Fibroblast of skin of scalp (primary cell): Measurements from ENCODE around the gene MFSD6L.

Experiments used
- DNase-seq: peaks from one replicate; pipeline ENCODE4 v3.0.0-alpha.2; 2013

MFSD6L gene

GRCh38 chr17:8792646-8793045 is 6.5 kb downstream of the MFSD6L start:
- no peak for DNase-seq

DNA sequence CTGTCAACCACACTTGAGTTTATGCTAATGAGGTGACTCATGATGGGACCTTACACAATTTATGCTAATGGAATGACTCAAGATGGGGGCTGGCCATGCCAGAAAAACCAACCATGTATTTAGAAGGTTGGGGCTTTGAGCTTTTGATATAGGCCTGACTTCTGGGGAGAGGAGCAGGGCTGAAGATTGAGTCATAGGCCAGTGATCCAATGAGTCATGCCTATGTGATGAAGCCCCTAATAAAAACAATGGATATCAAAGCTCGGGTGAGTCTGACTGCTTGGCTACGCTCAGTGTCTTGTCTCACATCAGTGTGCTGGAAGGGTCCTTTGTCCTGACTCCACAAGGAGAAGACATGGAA is 7.3 kb downstream of the MFSD6L start:
- peak; percentile 90 for DNase-seq

DNA sequence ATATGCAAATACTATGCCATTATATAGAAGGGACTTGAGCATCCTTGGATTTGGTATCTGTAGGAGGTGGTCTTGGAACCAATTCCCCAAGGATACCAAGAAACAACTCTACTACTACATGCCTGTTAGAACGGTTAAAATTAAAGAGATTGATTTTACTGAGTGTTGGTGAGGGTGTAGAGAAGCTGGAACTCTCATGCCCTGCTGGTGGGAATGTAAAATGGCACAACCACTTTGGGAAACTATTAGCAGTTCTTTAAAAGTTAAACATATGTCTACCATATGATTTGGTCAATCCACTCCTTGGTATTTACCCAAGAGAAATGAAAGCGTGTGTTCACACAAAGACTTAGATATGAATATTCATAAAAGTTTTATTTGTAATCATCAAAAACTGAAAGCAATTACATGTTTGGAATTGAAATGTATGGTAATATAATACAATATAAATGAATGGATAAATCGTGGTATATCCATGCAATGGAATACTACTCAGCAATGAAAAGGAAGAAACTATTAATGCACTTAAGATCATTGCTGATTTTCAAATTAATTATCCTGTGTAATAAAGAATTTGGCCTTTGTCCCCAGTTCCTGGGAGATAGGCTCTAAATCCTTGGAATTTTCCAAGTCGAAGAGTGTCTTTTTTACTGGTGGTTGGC is 7.8 kb downstream of the MFSD6L start:
- DNase-seq: no peak

DNA sequence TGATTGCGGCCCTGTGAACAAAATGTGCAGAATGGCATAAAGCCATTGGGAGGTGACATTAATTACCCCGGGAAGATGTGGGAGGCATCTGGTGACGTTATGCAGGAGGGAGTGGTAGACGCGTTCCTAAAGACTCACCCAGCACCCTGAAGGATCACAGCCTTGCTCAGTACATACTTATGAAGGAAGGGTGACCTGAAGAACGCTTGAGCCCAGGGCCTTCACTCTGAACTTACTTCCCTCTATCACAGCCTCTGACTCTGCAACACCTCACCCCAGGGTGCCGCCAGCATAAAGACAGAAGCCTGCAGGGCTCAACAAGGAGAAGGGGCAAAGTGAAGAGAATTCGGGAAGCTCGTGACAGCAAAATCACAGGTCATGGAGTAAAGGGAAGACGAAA is 9.4 kb downstream of the MFSD6L start:
- no peak for DNase-seq

DNA sequence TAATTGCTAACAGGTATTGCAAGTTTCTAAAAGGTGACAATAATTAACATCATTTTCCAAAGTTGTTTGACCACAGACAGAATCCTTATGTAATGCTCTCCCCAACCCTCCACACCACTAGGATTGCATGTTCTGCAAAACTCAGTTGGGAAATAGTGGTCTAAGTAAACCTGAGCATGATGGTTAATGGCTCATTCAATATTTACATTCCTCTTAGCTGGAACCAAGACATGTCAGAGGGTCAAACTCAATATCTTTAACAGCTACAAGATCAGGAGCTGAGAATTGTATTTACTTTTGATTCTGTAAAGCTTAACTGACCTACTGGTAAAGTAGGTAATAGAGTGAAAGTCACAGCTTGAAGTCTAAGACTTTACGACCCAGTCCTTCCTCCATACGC is 10.2 kb downstream of the MFSD6L start:
- no peak for DNase-seq

- peak; percentile 62 for DNase-seq
Observed at GRCh38 chr17:8785547-8786413, 13.4 kb downstream of the MFSD6L start.

DNA sequence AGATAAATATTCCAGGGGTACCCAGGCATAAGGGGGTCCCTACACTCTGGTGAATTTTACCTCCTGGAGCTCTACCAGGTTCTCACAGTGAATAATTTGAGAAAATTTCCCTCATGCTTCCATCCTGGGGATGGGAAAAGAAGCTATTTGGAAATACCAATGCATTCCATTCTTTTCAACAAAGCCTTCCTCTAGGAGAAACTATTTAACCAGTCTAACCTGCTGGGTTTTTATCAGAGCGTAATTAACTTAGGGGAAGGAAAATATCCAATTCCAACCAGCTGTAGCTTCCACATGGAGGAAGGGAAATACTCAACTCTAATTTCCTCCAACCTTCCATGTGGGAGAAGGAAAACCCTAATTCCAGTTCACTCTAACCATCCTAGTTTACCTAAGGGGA is 17.0 kb downstream of the MFSD6L start:
- no peak for DNase-seq

DNA sequence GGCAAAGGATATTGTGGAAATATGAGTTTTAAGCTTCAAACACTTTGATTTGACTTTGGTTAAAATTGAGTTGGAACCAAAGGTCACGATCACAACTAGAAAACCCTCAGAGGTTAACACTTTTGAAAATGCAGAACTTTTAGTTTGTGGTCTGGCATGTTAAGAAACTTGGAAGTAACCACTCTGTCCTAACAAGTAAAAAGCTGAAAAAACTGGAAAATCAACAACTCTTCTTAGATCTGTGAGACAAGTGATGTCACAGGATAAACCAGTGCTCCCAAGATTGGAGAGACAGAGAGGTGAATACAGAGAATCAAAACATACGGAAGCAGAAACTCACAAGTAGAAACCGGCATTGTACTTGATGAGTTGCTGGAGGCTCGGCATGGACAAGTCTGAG is 17.4 kb downstream of the MFSD6L start:
- DNase-seq: no peak

DNA sequence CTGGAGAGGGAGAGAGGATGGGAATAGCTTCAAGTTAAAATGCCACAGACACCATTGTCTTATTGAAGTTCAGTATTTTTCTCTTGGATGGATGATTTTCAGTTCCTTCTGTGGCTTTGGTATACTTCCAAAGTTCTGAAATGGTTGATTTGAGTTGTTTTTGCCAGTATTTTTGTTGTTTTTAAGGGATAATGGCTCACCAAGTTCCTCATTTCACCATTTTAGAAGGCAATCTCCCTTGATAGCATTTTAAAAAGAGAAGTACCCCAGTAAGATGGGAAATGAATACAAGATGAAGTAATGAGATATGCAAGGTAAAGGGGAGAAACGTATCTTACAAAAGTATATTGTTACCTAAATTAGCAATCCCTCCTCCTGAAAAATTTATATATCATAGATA is 22.3 kb downstream of the MFSD6L start:
- DNase-seq: no peak

DNA sequence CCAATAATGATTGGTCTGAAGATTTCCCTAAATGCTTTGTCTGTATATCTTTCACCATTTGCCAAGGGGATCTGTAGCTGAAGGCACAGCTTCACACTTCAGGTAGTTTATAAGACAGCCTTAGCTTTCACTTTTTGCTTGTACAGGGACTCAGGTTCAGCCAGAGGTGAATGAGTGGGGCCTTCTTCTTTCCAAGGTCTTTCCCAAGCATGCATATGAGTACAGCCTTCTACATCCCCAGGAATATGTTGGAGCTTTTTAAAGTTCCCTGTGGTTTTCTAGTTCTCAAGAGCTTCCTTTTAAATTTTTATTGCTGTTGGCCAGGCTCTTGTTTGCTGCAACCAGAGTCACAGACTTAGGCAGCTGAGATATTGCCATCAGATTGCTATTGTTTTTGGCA is 22.9 kb downstream of the MFSD6L start:
- no peak for DNase-seq

DNA sequence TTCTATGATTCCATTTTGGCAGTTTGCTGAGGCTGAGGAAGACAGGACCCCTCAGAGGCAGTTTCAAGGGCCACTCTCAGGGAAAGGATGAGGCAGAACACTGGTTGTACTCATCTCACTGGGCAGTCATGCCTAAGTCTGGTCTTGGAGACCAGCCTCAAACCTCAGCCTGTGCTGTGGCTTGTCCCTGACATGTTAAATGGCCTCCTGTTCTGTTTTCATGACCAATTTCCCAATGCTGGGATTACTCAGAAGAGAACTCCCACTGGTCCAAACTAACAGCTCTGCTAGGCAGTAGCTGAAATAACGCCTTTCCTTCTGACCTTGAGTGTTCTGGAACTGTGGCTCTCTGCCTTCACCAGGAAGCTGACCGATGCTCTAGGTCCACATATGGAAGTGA is 32.4 kb downstream of the MFSD6L start:
- no peak for DNase-seq

DNA sequence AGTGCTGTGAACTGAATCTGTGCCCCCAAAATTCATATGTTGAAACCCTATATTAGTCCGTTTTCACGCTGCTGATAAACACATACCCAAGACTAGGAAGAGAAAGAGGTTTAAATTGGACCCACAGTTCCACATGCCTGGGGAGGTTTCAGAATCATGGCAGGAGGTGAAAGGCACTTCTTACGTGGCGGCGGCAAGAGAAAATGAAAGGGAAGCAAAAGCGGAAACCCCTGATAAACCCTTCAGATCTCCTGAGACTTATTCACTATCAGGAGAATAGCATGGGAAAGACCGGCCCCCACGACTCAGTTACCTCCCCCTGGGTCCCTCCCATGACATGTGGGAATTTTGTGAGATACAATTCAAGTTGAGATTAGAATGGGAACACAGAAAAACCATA is 37.2 kb downstream of the MFSD6L start:
- no peak for DNase-seq

GRCh38 chr17:8758137-8758596 is 41.0 kb downstream of the MFSD6L start, which contains the start of gene SPDYE4:
SPDYE4 (minus strand) TSS chr17:8758546; CDS start chr17:8758382, 164 bp downstream.
- DNase-seq: no peak

DNA sequence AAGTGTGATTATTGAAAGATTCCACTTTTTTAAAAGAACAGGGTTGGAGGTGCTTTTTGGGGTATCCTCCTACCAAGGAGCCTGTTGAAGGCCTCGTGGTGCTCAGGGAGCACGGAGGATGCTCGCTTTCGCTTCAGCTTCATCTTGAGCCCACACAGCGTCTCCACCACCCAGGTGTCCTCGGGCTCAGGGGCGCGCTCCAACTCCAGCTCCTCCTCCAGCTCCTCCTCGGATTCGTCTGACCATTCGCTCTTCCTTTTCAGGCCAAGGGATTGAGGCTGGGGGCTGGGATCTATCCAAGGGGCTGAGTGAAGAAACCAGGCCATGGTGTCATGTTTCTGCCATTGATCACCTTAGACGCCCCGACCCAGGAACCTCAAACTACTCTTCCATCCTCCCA is 42.0 kb downstream of the MFSD6L start:
- DNase-seq: no peak

DNA sequence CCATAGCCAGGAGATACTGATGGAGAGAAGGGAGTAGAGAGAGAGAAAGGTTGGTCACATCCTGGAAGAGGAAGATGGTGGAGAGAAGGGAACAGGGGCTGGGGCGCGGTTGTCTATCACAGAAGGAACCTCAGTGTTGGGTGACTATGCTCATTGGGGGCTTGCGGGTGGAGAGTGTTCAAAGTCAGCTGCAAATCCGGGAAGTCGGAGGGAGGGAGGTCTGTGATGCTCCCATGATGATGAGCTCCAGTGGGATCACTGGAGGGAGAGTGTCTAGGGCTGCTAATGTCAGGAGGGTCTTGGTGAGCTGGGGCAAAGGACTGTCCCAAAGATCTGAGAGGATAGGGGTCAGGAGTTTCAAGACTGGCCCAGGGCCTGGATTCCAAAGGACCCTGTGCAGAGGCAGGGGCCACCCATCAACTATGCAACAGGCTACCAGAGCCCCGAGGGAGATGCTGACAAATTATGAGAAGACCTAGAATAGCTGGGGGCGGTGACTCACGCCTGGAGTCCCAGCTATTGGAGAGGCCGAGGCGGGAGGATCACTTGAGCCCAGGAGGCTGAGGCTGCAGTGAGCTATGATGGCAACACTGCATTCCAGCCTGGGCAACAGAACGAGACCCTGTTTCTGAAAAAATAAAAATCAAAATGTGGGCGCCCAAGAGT is 43.4 kb downstream of the MFSD6L start:
- DNase-seq: no peak

- DNase-seq: no peak
Observed at GRCh38 chr17:8754890-8755289, 44.3 kb downstream of the MFSD6L start.

- peak; percentile 21 for DNase-seq
Observed at GRCh38 chr17:8753976-8754440, 45.2 kb downstream of the MFSD6L start.

DNA sequence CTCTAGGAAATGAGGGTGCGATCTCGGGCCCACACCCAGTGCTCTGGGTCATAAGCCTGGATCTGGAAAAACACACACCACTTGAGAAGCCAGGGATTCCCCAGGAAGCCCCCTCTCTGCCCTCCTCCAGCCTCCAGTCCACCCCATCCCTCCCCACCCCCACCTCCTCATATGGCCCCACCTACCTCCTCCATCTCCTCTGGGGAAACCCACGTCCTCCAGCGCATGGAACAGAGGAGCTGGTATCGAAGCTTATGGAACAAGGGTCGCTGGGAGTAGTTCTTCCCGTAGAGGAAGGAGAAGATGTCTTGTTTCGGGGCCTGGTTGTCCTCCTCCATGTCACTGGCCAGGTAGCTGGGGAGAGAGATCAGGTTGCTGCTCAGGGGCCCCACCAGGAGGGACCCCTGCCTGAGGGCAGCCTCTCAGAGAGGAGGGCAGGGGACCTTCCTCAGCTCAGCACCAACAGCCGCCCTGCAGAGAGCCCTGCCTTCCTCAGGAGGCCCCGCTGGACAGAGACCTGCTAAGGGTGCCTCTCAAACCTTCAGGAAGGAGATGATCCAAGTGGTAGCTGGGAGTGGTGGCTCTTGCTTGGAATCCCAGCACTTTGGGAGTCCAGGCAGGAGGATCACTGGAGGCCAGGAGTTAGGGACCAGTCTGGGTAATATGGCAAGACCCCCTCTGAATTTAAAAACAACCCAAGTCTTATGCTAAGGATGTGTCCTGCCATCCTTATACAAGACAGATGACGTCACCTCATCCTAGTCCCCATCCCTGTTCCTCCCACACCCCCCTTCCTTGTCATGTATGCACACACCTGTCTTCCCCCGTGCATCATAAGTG is 45.8 kb downstream of the MFSD6L start:
- DNase-seq: no peak

- no peak for DNase-seq
Observed at GRCh38 chr17:8749616-8750015, 49.5 kb downstream of the MFSD6L start.

- DNase-seq: no peak
Observed at GRCh38 chr17:8747742-8748141, 51.4 kb downstream of the MFSD6L start.
